Activated CD4-positive, alpha-beta T cell treated with anti-CD3 and anti-CD28 coated beads, Interleukin-2, Interleukin-4, amounts not matched to agents 100 ng/mL and 50 ng/mL, durations not matched to agents 16 hours and 8 hours (primary cell): ENCODE results near the gene EPHA6.
A peak's percentile ranks its signal among the peaks of the same experiment; 100 is the strongest.

Source experiments
- DNase-seq: peaks from one replicate; pipeline ENCODE4 v3.0.0-alpha.2; 2020; ENCODE audit warnings: low spot score

The EPHA6 gene

DNA sequence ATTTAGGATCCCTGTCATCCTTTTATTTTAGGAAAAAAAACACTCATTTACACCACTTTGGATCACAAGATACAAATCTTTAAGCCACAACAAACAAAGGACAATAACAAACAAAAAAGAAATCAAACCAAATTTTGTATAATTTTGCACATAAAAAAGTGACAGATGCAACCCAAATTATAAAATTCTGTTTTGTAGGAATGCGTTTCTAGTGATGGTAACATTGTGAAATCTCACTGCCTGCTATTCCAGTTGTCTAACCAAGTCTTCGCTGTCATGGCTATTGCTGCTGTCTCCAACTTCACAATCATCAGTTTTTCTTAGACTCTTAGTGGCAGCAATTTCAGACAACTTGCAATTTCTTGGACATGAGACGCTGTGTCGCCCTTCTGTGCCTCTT lies 891.8 kb downstream of the EPHA6 start:
- no peak for DNase-seq

DNA sequence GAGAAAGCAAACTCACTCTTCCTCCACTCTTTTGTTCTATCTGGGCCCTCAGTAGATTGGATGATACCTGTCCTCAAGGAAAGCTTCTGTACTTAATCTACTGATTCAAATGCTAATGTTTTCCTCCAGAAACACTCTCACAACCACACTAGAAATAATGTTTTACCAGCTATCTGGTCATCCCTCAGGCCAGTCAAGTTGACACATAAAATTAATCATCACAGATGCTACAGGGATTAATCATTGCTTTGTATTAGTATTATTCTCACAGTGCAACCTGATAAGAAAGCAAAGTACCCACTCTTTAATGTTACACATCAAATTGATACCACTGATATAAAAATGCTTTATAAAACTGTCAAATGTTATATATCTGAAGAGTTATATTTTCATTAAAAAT lies 897.3 kb downstream of the EPHA6 start:
- no peak for DNase-seq

DNA sequence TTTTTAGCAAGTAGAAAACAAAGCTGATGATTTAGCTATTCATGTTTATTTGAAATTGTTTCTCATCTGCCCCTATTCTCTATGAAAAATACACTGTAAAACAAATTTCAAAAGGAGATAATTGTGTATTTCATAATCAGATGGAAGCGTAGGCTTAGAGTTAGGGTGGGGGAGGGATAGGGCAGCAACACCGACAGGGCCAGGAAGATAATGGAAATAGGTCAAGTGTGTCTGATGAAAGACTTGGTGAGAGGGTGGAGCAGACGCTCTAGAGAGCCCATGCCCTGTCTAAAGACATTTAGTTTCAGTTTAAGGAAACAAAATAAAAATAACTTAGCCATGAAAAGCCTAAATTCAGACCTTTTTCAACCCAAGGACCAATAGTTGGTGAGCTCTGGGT lies 898.5 kb downstream of the EPHA6 start:
- no peak for DNase-seq

DNA sequence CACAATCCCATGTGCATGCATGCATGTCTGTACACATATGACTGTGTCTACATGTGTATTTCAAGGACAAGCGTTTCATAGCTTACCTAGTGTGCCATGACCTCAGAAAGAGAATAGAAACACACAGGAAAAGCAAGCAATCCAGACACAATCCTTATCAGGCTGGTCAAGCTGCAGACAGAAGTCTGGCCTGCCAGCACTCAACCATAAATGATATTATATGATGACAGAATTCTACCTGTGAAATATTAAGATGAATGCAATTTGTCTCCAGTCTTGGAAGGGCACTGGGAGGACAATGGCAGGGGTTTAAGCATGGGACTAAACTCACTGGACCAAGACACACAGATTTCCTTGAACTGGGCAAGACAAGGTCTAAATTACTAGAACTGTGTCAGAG lies 899.2 kb downstream of the EPHA6 start:
- no peak for DNase-seq

DNA sequence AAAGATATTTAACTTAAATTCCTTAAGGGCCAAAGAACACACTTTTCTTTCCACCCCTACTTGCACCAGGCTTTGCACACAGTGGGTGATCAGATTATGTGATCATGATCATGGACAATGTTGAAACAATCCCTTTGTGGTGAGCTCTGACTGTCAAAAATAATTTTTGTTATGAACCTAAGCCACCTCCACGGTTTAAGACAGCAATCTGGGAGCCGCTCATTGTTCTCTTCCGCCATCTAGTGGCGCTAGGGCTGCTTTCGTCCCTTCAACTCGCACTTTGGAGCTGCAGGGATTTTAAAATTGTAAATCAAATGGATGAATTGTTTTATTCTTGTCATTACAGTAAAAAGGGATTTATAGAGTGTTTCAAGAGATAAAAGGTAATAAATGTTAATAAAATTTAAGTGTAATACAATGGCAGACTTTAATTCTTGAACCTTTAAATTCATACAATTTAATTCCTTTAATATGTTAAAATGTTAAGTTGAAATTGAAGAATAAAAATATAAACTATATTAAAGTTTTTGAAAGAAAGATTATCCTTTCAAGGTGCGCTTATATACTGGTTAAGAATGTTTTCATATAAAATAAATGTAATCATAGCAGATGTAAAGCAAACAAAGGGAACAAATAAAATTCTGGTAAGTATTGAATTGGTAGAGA lies 904.9 kb downstream of the EPHA6 start:
- DNase-seq: peak; percentile 63

DNA sequence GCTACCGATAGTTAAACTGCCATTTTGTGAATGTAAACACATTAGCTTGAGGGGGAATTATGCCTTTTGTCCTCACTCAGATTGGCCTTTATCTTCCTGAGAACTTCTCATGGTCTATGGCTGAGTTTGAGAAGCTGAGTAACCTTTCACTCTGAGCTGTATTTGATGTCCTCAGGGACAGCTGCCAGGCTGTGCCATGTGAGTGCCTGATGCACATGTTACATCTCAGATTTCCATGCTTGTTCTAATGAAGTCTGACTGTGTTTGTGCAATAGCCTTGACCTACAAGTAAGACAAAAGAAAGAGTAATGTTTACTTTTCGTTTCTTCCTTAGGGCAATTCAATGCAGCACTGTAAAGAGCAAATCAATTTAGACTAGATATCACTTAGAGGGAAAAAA lies 906.0 kb downstream of the EPHA6 start:
- no peak for DNase-seq

DNA sequence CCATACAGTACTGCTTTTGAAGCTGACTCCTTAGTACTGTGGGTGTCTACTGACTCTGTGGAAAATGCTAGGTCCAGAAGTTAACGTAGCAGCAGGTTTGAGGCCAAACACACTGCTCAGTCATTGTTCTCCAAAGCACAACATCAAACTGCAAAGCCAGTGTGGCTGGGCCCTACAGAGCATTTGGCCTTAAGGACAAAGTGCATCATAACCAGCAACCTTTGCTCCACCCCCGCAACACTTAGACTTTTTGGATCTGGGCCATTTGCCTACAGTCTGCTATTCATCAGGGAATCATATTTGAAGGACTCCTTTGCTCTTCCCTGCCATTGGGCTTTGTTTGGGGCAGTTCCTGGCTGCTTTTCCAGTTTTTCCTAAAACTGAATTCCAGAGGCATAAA lies 907.1 kb downstream of the EPHA6 start:
- DNase-seq: no peak

DNA sequence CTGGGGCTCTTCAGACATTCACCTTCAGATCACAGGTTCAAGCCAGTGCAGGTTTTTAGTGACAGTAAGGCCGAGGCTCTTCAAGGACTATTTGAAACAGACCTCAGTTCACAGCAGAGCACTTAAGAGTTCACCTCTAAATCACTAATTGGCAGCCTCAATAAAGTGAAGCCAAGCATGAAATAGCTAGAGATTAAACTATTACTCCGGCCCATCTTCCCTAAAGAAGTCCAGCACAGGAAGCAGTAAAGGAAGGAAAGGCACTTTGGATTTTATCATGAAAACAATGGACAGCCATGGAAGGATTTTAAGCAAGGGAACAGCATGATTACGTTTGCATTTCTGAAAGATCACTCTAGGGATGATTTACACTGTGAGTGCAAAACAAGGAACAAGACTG lies 922.5 kb downstream of the EPHA6 start:
- DNase-seq: no peak

DNA sequence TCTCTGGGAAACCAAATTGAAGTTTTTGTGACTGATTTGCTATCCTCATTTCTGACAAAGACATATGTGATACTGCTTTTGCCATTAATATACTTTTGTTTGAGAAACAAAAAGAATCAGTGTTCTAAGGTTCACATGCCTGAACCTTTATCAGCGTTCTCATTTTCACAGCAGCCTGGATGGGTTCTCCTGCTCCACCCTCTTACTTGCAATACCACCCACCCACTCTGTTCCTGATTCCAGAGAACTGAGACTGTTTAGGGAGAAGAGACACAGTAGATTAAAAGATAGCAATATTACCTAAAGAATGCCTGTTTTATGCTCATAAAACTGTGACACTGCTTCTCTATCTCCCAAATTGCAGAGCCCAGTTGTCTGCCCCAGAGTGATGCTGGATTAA lies 924.4 kb downstream of the EPHA6 start:
- no peak for DNase-seq

DNA sequence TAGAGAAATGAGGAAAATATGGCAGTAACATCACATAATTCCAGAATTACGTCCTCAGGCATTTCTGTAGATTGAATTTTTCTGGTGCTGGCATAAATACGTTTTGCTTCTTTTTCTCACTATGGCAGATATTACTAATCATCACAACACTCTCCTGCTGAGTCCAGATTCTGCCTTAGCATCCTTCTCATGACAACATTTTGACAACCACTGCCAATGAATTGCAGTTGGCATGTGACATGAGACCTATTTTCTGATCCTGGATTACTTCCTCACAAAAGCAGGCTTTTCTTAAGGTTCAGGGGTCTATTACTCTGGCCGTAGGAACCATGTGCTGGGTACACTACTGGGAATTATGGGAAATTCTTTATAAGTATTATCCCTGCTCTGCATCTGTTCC lies 927.6 kb downstream of the EPHA6 start:
- no peak for DNase-seq

DNA sequence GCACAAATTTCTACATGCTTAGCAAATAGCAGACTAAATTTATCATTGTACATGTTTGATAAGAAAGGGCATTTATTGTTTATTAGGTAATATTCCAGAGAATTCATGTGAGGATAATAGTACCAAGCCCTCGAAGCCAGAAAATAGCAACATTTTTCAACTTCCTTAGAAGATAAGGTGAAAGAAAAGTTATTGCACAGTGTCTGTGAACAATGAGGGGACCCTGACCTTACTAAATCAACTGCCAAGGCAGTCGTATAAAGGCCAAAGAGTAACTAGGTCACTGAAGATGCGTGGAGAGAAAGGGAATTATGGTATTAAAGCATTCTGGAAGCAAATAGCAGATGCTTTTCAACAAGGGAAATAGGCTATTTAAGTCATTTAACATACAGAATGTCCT lies 929.9 kb downstream of the EPHA6 start:
- DNase-seq: no peak

DNA sequence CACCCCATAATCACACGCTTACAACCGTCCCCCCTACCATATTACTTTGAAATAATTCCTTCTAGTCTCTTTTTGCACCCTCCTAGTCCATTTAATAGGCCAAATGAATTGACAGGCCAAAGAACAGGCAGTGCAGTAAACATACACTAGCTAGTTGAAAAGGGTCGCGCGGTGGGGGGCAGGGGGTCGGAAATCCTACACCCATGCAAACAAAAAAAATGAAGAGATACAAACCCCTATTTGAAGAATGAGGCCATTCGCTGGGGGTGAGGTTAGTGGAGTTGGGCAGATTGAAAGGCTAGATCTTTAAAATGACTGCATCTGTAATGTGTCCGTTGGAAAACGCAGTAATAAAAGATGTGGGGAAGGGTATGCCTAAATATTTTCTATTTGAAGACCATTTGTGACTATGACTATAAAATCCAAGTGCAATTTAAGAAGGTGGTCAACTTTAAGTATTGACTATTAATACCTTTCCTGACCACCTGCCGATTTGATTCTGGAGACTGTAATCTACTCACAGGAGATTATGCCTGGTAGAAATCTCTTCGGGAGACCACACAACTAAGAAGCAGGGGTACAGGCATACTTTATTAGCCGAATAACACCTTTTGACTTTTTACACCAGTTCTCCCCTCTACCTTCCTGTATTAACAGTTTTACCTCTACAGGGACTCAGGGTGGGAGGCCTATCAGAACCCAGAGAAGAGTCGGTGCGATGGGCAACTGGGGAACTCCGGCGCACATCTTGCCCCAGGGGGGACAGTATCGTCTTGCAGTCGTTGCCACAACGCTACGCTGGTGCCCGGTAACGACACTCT lies 949.4 kb downstream of the EPHA6 start:
- no peak for DNase-seq

DNA sequence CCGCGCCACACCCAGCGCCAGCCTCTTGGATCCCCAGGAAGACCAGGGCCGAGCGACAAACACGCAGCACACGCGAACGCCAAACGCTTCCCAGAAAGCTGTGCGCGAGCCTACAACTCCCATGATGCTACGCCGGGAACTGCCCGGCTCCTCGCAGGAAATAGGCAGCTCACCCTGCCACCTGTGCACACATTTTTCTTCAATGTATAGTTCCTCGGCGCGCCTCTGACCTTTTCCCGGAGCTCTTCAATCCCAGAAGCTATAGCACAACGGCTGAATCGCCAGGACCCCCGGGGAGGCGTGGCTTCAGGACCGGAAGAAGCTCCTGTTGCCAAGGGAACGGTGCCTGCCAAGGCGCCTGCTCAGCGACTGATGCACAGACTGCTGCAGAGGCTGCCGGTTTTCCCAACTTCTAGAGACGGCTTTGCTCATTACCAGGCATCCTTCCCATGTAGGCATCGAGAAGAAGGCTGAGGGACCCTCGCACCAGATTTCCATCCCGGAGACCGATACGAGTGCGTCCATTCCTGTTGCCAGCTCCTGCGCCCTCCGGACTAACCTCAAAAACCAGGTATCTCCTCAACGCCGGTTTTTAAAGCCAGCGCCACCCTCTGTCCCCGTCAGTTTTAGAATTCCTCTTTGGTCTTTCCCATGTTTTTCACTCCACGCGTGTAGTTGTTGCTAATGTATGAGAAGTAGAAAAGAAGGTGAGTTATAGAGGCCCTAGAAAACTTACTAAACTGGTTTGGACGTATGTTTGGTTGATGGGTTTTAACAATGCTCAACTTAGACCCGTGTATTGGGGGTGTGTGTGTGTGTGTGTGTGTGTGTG lies 950.2 kb downstream of the EPHA6 start, which contains the start of gene ARL6:
TSS of gene ARL6 (plus strand) at position 352 of the 832 bp plus-strand sequence. CDS start 3,350 bp downstream, outside the sequence.
- DNase-seq: peak; percentile 79

DNA sequence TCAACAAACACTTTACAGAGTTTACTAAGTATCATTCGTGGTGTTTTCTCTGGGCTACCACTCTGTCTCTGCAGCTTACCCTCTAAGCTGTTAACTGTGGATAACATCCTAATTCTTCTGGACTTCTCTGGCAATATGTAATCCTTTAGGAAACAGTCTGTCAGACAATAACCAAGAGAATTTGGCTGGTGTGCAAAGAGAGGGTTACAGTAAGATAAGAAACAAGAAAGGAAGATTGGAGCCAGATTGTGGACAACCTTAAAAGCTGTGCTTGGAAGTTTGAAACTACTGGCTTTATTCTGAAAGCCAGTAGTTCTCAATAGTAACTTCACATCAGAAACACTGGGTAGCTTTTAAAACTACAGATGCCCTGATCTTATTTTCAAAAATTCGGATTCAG lies 950.9 kb downstream of the EPHA6 start:
- no peak for DNase-seq

DNA sequence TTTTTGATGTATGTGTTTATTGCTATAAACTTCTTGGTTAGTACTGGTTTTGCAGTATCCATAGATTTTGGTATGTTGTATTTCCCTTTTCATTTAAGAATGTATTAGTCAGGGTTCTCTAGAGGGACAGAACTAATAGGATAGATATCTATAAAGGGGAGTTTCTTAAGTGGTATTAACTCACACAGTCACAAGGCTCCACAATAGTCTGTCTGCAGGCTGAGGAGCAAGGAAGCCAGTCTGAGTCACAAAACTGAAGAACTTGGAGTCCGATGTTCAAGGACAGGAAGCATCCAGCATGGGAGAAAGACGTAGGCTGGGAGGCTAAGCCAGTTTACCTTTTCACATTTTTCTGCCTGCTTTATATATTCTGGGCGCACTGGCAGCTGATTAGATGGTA lies 958.5 kb downstream of the EPHA6 start:
- no peak for DNase-seq

DNA sequence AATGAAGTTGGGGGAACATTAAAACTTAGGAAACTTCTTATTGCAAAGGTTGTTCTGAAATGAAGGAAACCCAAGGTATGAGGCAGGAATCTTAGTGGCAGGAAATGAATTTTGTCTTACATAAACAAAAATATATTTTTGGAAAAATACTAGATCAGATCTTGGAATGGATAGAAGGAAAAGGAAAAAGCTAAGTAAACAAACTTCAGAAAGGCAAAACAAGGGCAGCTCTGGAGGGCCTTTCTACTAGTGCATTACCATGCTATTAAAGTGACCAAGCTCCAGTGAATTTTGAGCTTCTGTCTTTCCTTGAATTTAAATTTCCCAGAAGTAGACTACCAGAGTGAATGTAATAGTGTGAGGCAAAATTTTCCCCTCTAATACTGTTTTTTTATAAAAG lies 963.8 kb downstream of the EPHA6 start:
- DNase-seq: no peak

DNA sequence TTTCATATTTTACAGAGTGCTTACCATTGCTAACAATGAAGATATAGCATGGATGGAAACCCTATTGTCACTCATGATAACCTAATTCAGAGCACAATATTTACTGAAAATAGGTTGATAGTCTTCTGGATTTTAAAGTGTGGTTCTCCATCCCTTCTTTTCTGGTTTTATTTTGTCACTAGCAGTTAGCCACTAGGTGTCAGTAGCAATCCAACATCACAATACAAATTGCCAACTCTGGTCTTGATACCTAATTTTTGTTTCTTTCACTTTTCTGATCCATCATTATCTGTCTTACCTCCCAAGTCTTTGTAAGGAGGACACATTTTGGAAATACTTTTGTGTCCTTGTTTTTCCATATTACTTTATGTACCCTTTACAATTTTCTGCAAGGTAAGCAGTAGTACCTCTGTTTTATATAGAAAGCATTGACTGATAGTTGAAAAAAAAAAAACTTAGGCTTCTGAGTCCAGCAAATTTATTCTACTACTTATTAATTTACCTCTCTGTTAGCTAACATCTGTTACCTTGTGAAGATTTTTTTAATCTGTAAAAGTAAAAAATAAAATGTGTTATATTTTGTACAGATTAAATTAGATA lies 979.1 kb downstream of the EPHA6 start:
- DNase-seq: peak; percentile 59

DNA sequence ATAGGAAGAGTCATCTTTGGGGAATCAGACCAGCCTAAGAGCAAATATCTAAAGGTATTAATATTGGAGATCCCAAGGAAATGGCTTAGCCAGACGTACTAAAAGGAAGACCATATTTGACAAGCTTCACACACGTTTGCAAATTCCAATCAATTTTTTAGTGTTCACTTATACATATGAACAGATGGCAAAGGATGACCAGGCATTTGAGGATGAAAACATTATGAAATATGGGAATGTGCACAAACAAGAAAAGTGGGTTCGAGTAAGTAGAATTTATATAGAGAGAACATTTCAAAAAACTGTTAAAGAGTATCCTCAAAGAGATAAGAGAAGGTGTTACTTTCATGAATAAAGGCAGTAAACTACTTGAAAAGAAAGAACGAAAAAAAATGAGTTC lies 981.6 kb downstream of the EPHA6 start:
- no peak for DNase-seq
